GM12801 (cell line): ENCODE results near the gene FPR1.

Experiments used
- TF ChIP-seq, protein P1 (sequence below): IDR thresholded peaks from one replicate; pipeline ENCODE4 v1.5.1; 2011; ENCODE audit warnings: control low read depth; ENCODE audit not compliant: insufficient read length; ENCODE audit errors: extremely low read depth

FPR1 gene, protein sequence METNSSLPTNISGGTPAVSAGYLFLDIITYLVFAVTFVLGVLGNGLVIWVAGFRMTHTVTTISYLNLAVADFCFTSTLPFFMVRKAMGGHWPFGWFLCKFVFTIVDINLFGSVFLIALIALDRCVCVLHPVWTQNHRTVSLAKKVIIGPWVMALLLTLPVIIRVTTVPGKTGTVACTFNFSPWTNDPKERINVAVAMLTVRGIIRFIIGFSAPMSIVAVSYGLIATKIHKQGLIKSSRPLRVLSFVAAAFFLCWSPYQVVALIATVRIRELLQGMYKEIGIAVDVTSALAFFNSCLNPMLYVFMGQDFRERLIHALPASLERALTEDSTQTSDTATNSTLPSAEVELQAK

DNA sequence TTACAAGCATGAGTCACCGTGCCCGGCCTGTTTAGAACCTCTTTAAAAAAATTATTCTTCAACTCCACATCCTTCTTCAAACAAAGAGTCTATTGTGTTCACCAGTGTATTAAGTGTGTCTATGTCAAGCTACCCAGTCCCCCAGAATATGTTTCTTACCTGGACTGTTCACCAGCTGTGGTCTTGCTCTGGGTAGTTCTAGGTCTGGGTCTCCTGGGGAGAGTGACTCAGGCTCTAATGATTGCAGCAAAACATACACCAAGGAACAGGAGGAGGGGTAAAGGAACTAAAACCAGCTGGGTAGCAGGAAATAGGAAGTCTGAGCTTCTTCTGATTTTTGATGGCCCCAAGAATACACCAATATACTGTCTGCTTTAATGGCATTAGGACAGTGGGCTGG, at the start of gene FPR1:
Gene FPR1 (minus strand): TSS at position 224 of the 400 bp plus-strand sequence. CDS start 4,884 bp downstream, outside the sequence.
- TF ChIP-seq, protein P1, sequence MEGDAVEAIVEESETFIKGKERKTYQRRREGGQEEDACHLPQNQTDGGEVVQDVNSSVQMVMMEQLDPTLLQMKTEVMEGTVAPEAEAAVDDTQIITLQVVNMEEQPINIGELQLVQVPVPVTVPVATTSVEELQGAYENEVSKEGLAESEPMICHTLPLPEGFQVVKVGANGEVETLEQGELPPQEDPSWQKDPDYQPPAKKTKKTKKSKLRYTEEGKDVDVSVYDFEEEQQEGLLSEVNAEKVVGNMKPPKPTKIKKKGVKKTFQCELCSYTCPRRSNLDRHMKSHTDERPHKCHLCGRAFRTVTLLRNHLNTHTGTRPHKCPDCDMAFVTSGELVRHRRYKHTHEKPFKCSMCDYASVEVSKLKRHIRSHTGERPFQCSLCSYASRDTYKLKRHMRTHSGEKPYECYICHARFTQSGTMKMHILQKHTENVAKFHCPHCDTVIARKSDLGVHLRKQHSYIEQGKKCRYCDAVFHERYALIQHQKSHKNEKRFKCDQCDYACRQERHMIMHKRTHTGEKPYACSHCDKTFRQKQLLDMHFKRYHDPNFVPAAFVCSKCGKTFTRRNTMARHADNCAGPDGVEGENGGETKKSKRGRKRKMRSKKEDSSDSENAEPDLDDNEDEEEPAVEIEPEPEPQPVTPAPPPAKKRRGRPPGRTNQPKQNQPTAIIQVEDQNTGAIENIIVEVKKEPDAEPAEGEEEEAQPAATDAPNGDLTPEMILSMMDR = no peak

DNA sequence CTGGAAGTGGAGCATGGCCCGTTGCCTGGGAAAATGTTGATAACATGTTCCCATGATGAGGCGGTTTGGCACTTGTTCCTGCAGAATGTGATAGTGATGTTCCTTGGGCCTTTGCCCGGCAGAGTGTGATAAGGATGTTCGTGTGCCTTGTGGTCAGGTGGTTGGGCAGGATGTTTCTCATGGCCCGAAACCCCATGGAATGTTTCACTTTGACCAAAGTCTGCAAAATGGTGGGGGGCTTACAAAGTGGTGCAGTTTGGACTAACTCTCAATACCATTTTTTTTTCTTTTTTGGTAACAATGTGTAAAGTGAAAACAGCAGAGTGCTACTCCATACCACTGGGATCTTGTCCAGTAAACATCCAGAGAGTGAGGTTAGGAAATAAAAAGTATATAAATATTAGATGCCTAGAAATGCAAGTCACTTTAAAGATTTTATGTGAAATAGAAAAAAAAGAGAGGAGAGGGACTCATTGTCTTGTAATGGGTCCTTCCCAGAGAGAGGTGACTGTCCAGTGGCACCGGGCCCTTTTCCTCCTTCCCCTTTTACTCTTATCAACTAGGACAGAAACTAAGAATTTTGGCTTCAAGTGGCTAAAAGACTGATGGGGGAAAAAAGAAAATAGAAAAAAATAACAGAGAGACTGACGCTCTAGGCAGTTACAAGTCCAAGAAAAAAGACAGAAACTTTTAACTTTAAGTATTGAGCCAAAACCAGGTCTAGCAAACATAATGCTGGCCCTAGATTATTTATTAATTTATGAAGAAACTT, 49.0 kb upstream of the FPR1 start:
- TF ChIP-seq, protein P1 = no peak

DNA sequence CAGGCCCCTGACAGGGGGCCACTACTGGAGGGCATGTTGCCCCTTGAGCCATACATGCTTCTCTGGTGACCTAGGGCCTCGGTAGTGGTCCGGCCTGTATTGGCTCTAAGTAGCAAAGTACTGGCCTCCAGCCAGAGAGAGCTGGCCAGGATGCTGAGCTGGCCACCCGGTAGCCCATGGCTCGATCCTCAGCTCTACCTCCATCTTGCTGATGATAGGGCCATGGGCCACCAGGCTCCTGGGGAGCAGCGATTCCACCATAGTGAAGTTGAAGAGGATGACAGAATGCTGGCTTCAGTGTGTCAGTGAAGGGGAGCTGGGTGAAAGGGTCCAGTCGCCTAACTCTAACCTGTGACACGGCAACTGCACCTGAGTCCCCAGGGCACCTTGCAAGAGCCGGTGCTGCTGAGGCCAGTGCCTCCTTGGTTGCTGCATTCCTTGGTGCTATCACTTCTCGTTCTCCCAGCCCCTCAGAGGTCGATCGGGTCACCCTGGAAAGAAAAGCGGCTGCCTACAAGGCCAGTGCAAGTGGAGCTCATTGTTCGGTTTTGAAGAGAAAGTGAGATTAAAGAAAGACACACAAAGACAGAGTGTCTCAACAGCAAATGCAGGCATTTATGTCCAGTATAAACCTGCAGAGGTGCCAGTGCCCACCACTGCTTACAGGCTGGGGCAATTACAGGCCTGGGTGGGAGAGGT, 48.2 kb upstream of the FPR1 start:
- TF ChIP-seq, protein P1 = no peak

DNA sequence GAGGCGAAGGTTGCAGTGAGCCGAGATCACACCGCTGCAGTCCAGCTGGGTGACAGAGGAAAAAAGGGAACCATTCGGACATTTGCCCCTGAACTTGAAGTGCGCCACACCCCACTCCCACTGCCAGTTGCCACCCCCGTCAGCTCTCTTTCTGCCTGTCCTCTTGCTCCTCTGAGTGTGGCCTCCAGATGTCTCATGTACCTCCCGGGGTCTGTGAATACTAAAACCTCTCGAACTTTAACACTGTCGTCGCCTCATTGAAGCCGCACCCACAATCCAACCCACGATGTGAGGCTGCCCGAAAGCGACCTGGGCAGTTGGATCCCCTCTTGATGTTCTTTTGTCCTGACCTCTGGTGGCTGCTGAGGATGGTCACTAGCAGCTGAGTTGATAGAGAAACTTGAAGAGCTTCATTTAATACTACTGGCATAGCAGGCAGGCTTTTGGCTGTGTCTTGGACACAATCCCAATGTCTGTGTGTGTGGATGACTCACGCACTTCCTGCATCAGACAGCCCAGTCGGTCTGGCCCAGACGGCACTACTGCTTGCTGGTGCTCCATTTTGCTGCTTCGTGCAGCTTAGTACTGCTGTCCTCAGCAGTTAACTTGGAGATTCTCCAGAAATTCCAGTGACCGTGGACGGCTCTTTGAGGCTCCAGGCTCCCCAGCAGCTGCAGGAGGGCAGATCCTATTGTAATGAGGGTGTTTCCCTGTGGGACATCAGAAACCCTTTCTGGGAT, 47.5 kb upstream of the FPR1 start:
- TF ChIP-seq, protein P1 = no peak

DNA sequence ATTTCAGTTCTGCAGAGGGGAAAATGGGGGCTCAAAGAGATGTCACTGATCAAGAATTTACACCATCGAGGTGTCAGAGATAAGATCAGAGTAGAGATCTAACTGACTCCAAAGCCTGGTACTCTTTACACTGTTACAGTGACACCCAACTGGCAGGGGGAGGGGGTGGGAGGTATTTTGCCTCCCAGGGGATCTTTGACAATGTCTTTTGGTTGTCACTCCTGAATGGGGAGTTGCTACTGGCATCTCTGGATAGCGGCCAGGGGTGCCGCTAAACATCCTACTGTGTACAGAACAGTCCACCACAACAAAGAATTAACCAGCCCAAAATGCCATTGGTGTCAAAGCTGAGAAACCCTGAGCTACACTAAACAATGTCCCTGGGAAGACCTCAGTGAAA, 46.4 kb upstream of the FPR1 start:
- TF ChIP-seq, protein P1 = no peak

DNA sequence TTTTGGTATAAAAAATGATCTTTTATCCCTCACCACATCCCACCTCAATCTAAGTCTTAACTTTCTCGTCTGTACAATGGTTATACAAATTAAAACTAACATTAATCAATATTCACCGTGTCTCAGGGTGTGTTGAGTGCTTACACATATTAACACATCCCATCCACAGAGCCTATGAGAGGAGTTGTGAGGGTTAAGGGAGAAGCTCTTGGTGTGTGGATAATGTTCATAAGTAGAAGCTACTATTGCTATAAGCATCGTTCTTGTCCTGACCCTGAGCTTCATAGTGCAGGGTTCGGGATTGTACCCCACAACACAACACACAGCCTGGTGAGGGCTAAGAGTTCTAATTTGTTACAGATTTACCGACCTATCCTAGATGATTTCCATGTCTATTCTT, 45.8 kb upstream of the FPR1 start:
- TF ChIP-seq, protein P1 = no peak
